WTC11 (cell line): ENCODE results near the gene CLEC18A. TPM values are rescaled to one million over a fixed set of nuclear protein-coding genes. Genes with fewer than 3 reads are reported as not detected.

Source experiments
- ATAC-seq: fragments of 200-7000 bp; cut with Tn5 transposase; 2 replicates; pipeline ENCODE4 v1.10.0; 2021; ENCODE audit warnings: mild to moderate bottlenecking, moderate library complexity
- CTCF ChIA-PET: fragments of 300-600 bp; sonication (Branson Sonifier 250); formaldehyde crosslinking; loops from one replicate; lab custom pipeline; 2021; ENCODE audit warnings: antibody characterized with exemption; lab: Charles Lee
- POLR2A ChIA-PET: fragments of 350-600 bp; sonication (Branson Sonifier 250); formaldehyde crosslinking; loops from one replicate; lab custom pipeline; 2021; ENCODE audit warnings: antibody characterized with exemption; lab: Charles Lee
- DNase-seq: peaks from one replicate; pipeline ENCODE4 v3.0.0; 2021; ENCODE audit warnings: low spot score
- H3K27ac Mint-ChIP-seq: 2 replicates; pipeline ENCODE4 v1.8.0; 2021; ENCODE audit warnings: mixed read lengths
- H3K27me3 Mint-ChIP-seq: 2 replicates; pipeline ENCODE4 v1.8.0; 2021; ENCODE audit warnings: low read depth, mild to moderate bottlenecking, moderate library complexity, mixed read lengths
- H3K36me3 Mint-ChIP-seq: 2 replicates; pipeline ENCODE4 v1.8.0; 2021; ENCODE audit warnings: mixed read lengths
- H3K4me1 Mint-ChIP-seq: 2 replicates; pipeline ENCODE4 v1.8.0; 2022; ENCODE audit warnings: mixed read lengths
- H3K4me3 Mint-ChIP-seq: 2 replicates; pipeline ENCODE4 v1.8.0; 2021; ENCODE audit warnings: mild to moderate bottlenecking, moderate library complexity, mixed read lengths
- H3K9me3 Mint-ChIP-seq: 2 replicates; pipeline ENCODE4 v1.8.0; 2021; ENCODE audit warnings: mixed read lengths
- ATF1 ChIP-seq: sonication (generic); formaldehyde crosslinking; IDR thresholded peaks from 2 replicates; pipeline ENCODE4 v1.8.1; 2023; ENCODE audit warnings: mild to moderate bottlenecking, moderate library complexity, missing genetic modification reagents
- ESRRA ChIP-seq: sonication (generic); formaldehyde crosslinking; IDR thresholded peaks from 2 replicates; pipeline ENCODE4 v1.8.1; 2022; ENCODE audit warnings: mild to moderate bottlenecking, missing genetic modification reagents, borderline replicate concordance
- GABPB1 ChIP-seq: sonication (generic); formaldehyde crosslinking; IDR thresholded peaks from 2 replicates; pipeline ENCODE4 v1.8.1; 2023; ENCODE audit warnings: mild to moderate bottlenecking, missing genetic modification reagents
- HMGA2 ChIP-seq: fragments of 250-450 bp; sonication (Bioruptor Pico); IDR thresholded peaks from 2 replicates; pipeline ENCODE4 v1.4.0; 2021; ENCODE audit warnings: mild to moderate bottlenecking, moderate library complexity
- IRF2 ChIP-seq: sonication (generic); formaldehyde crosslinking; IDR thresholded peaks from 2 replicates; pipeline ENCODE4 v1.8.0; 2022; ENCODE audit warnings: low read depth, missing genetic modification reagents, borderline replicate concordance
- PRRX2 ChIP-seq: fragments of 250-450 bp; sonication (Bioruptor Pico); IDR thresholded peaks from 2 replicates; pipeline ENCODE4 v1.8.0; 2021; ENCODE audit warnings: mild to moderate bottlenecking
- SMAD3 ChIP-seq: sonication (generic); formaldehyde crosslinking; IDR thresholded peaks from 2 replicates; pipeline ENCODE4 v1.8.0; 2022; ENCODE audit warnings: missing genetic modification reagents, mild to moderate bottlenecking, borderline replicate concordance
- SMAD4 ChIP-seq: sonication (generic); formaldehyde crosslinking; IDR thresholded peaks from 2 replicates; pipeline ENCODE4 v1.8.0; 2022; ENCODE audit warnings: mild to moderate bottlenecking, missing genetic modification reagents
- SP1 ChIP-seq: sonication (generic); formaldehyde crosslinking; conservative IDR thresholded peaks from 2 replicates; pipeline ENCODE4 v1.8.1; 2022; ENCODE audit warnings: missing genetic modification reagents
- TEAD1 ChIP-seq: sonication (generic); formaldehyde crosslinking; IDR thresholded peaks from 2 replicates; pipeline ENCODE4 v1.8.0; 2022; ENCODE audit warnings: mild to moderate bottlenecking, missing genetic modification reagents
- TP53 ChIP-seq: sonication (generic); formaldehyde crosslinking; IDR thresholded peaks from 2 replicates; pipeline ENCODE4 v1.8.1; 2023; ENCODE audit warnings: mild to moderate bottlenecking, missing genetic modification reagents
- ZNF219 ChIP-seq: sonication (generic); formaldehyde crosslinking; IDR thresholded peaks from 2 replicates; pipeline ENCODE4 v1.8.0; 2023; ENCODE audit warnings: missing genetic modification reagents, mild to moderate bottlenecking, borderline replicate concordance
- ZNF396 ChIP-seq: fragments of 250-450 bp; sonication (Bioruptor Pico); IDR thresholded peaks from 2 replicates; pipeline ENCODE4 v1.8.0; 2021; ENCODE audit warnings: mild to moderate bottlenecking, moderate library complexity, borderline replicate concordance
- total RNA-seq: library from RNA; stranded (reverse); gene quantifications from 3 replicates; pipeline ENCODE4 v1.2.3, GENCODE V29; 2021
- TF ChIP-seq, protein P1 (sequence below): sonication (generic); formaldehyde crosslinking; IDR thresholded peaks from 2 replicates; pipeline ENCODE4 v1.8.0; 2022; ENCODE audit warnings: mild to moderate bottlenecking, missing genetic modification reagents
- TF ChIP-seq, protein P2 (sequence below): sonication (generic); formaldehyde crosslinking; IDR thresholded peaks from 2 replicates; pipeline ENCODE4 v1.8.1; 2023; ENCODE audit warnings: mild to moderate bottlenecking, missing genetic modification reagents
- TF ChIP-seq, protein P3 (sequence below): sonication (generic); formaldehyde crosslinking; IDR thresholded peaks from 2 replicates; pipeline ENCODE4 v1.8.1; 2023; ENCODE audit warnings: mild to moderate bottlenecking, missing genetic modification reagents, moderate library complexity
- TF ChIP-seq, protein P4 (sequence below): fragments of 250-450 bp; sonication (Bioruptor Pico); IDR thresholded peaks from 2 replicates; pipeline ENCODE4 v2.1.2; 2022; ENCODE audit warnings: mild to moderate bottlenecking, moderate library complexity
- TF ChIP-seq, protein P5 (sequence below): sonication (generic); formaldehyde crosslinking; conservative IDR thresholded peaks from 2 replicates; pipeline ENCODE4 v1.8.1; 2023; ENCODE audit warnings: mild to moderate bottlenecking, low read depth, missing genetic modification reagents, moderate library complexity
- TF ChIP-seq, protein P6 (sequence below): sonication (generic); formaldehyde crosslinking; IDR thresholded peaks from 2 replicates; pipeline ENCODE4 v1.8.1; 2023; ENCODE audit warnings: mild to moderate bottlenecking, missing genetic modification reagents
- TF ChIP-seq, protein P7 (sequence below): sonication (generic); formaldehyde crosslinking; IDR thresholded peaks from 2 replicates; pipeline ENCODE4 v1.8.0; 2023; ENCODE audit warnings: missing genetic modification reagents, mild to moderate bottlenecking, borderline replicate concordance

Gene CLEC18A
- total RNA-seq, 1 experiment from 2014 or later, result 0.26 TPM

DNA sequence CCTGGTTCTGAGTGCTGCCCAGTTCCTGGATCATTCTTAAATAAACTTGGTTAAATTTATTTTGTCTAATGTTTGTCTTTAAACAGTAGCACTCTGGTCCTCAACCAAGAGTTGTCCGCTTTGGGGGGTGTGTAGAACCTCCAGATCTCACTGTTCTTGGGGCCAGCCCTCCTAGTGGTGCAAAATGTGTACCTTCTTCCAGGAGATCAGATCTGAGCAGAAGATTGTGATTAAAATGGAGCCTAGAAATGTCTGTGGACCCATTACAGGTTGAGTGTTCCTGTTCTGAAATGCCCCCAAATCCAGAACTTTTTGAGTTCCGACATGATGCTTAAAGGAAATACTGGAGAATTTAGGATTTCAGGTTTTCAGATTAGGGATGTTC, 46.0 kb upstream of the CLEC18A start:
- ATAC-seq (no peak; the same call in 1 of the 2 replicates), DNase-seq (no peak)
- Mint-ChIP-seq H3K9me3 (peaks cover 12% of the 10 kb centered on the region), H3K4me3 (no peak overlapping the region), H3K27me3 (no peaks in the 10 kb centered on the region; the same call in 1 of the 2 replicates), H3K4me1 (peaks cover 11% of the 10 kb centered on the region), H3K27ac (peak overlapping the region; percentile 64), H3K36me3 (peaks cover 17% of the 10 kb centered on the region)
- CTCF ChIA-PET, result no interaction called here
- POLR2A ChIA-PET, result no interaction called here
- TF ChIP-seq SMAD4 (CRISPR knock-in tag), result no peak
- TF ChIP-seq, protein P1, sequence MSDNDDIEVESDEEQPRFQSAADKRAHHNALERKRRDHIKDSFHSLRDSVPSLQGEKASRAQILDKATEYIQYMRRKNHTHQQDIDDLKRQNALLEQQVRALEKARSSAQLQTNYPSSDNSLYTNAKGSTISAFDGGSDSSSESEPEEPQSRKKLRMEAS (CRISPR knock-in tag), result no peak
- TF ChIP-seq, protein P2, sequence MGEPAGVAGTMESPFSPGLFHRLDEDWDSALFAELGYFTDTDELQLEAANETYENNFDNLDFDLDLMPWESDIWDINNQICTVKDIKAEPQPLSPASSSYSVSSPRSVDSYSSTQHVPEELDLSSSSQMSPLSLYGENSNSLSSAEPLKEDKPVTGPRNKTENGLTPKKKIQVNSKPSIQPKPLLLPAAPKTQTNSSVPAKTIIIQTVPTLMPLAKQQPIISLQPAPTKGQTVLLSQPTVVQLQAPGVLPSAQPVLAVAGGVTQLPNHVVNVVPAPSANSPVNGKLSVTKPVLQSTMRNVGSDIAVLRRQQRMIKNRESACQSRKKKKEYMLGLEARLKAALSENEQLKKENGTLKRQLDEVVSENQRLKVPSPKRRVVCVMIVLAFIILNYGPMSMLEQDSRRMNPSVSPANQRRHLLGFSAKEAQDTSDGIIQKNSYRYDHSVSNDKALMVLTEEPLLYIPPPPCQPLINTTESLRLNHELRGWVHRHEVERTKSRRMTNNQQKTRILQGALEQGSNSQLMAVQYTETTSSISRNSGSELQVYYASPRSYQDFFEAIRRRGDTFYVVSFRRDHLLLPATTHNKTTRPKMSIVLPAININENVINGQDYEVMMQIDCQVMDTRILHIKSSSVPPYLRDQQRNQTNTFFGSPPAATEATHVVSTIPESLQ (CRISPR knock-in tag), result no peak
- TF ChIP-seq, protein P3, sequence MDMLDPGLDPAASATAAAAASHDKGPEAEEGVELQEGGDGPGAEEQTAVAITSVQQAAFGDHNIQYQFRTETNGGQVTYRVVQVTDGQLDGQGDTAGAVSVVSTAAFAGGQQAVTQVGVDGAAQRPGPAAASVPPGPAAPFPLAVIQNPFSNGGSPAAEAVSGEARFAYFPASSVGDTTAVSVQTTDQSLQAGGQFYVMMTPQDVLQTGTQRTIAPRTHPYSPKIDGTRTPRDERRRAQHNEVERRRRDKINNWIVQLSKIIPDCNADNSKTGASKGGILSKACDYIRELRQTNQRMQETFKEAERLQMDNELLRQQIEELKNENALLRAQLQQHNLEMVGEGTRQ (CRISPR knock-in tag), result no peak
- TF ChIP-seq, protein P4, sequence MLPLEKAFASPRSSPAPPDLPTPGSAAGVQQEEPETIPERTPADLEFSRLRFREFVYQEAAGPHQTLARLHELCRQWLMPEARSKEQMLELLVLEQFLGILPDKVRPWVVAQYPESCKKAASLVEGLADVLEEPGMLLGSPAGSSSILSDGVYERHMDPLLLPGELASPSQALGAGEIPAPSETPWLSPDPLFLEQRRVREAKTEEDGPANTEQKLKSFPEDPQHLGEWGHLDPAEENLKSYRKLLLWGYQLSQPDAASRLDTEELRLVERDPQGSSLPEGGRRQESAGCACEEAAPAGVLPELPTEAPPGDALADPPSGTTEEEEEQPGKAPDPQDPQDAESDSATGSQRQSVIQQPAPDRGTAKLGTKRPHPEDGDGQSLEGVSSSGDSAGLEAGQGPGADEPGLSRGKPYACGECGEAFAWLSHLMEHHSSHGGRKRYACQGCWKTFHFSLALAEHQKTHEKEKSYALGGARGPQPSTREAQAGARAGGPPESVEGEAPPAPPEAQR (CRISPR knock-in tag), result no peak
- TF ChIP-seq IRF2 (CRISPR knock-in tag), result no peak
- TF ChIP-seq, protein P5, sequence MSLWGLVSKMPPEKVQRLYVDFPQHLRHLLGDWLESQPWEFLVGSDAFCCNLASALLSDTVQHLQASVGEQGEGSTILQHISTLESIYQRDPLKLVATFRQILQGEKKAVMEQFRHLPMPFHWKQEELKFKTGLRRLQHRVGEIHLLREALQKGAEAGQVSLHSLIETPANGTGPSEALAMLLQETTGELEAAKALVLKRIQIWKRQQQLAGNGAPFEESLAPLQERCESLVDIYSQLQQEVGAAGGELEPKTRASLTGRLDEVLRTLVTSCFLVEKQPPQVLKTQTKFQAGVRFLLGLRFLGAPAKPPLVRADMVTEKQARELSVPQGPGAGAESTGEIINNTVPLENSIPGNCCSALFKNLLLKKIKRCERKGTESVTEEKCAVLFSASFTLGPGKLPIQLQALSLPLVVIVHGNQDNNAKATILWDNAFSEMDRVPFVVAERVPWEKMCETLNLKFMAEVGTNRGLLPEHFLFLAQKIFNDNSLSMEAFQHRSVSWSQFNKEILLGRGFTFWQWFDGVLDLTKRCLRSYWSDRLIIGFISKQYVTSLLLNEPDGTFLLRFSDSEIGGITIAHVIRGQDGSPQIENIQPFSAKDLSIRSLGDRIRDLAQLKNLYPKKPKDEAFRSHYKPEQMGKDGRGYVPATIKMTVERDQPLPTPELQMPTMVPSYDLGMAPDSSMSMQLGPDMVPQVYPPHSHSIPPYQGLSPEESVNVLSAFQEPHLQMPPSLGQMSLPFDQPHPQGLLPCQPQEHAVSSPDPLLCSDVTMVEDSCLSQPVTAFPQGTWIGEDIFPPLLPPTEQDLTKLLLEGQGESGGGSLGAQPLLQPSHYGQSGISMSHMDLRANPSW (CRISPR knock-in tag), result no peak
- no peak for TF ChIP-seq TEAD1 (CRISPR knock-in tag)
- TF ChIP-seq GABPB1 (CRISPR knock-in tag), result no peak
- TF ChIP-seq ZNF396 (CRISPR knock-in tag), result no peak
- TF ChIP-seq ESRRA, result no peak
- no peak for TF ChIP-seq TP53 (CRISPR knock-in tag)
- TF ChIP-seq ZNF219 (CRISPR knock-in tag), result no peak
- no peak for TF ChIP-seq SMAD3 (CRISPR knock-in tag)
- TF ChIP-seq SP1 (CRISPR knock-in tag), result no peak
- TF ChIP-seq PRRX2, result no peak
- TF ChIP-seq, protein P6, sequence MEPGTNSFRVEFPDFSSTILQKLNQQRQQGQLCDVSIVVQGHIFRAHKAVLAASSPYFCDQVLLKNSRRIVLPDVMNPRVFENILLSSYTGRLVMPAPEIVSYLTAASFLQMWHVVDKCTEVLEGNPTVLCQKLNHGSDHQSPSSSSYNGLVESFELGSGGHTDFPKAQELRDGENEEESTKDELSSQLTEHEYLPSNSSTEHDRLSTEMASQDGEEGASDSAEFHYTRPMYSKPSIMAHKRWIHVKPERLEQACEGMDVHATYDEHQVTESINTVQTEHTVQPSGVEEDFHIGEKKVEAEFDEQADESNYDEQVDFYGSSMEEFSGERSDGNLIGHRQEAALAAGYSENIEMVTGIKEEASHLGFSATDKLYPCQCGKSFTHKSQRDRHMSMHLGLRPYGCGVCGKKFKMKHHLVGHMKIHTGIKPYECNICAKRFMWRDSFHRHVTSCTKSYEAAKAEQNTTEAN (CRISPR knock-in tag), result no peak
- no peak for TF ChIP-seq HMGA2
- TF ChIP-seq ATF1 (CRISPR knock-in tag), result no peak
- TF ChIP-seq, protein P7, sequence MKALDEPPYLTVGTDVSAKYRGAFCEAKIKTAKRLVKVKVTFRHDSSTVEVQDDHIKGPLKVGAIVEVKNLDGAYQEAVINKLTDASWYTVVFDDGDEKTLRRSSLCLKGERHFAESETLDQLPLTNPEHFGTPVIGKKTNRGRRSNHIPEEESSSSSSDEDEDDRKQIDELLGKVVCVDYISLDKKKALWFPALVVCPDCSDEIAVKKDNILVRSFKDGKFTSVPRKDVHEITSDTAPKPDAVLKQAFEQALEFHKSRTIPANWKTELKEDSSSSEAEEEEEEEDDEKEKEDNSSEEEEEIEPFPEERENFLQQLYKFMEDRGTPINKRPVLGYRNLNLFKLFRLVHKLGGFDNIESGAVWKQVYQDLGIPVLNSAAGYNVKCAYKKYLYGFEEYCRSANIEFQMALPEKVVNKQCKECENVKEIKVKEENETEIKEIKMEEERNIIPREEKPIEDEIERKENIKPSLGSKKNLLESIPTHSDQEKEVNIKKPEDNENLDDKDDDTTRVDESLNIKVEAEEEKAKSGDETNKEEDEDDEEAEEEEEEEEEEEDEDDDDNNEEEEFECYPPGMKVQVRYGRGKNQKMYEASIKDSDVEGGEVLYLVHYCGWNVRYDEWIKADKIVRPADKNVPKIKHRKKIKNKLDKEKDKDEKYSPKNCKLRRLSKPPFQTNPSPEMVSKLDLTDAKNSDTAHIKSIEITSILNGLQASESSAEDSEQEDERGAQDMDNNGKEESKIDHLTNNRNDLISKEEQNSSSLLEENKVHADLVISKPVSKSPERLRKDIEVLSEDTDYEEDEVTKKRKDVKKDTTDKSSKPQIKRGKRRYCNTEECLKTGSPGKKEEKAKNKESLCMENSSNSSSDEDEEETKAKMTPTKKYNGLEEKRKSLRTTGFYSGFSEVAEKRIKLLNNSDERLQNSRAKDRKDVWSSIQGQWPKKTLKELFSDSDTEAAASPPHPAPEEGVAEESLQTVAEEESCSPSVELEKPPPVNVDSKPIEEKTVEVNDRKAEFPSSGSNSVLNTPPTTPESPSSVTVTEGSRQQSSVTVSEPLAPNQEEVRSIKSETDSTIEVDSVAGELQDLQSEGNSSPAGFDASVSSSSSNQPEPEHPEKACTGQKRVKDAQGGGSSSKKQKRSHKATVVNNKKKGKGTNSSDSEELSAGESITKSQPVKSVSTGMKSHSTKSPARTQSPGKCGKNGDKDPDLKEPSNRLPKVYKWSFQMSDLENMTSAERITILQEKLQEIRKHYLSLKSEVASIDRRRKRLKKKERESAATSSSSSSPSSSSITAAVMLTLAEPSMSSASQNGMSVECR (CRISPR knock-in tag), result no peak
